ENCODE data around the gene GJE1.

GJE1 gene

GRCh38 chr6:142172758-142173157 is 40.0 kb downstream of the GJE1 start:
- TF ChIP-seq MYC (IDR thresholded peaks at IDR 0.05; ENCODE audit: low read depth, low read length) (no peak), POLR2A (IDR thresholded peaks at IDR 0.05; ENCODE audit: extremely low read depth, insufficient read length) (no peak), MAX (IDR thresholded peaks at IDR 0.05; ENCODE audit: low read depth, low read length) (no peak), CTCF (IDR thresholded peaks at IDR 0.05; ENCODE audit: low read depth, low read length) (no peak)
- no peak for DNase-seq (ENCODE audit: low read depth)
- H3K4me3 ChIP-seq (ENCODE audit: low read depth, low read length): no peak overlapping the region

GRCh38 chr6:142173980-142174379 is 41.3 kb downstream of the GJE1 start:
- no peak overlapping the region for H3K4me3 ChIP-seq (ENCODE audit: low read depth, low read length)
- no peak for DNase-seq (ENCODE audit: low read depth)
- no peak for TF ChIP-seq CTCF (IDR thresholded peaks at IDR 0.05; ENCODE audit: low read depth, low read length)
- no peak for TF ChIP-seq MAX (IDR thresholded peaks at IDR 0.05; ENCODE audit: low read depth, low read length)
- no peak for TF ChIP-seq POLR2A (IDR thresholded peaks at IDR 0.05; ENCODE audit: extremely low read depth, insufficient read length)
- TF ChIP-seq MYC (IDR thresholded peaks at IDR 0.05; ENCODE audit: low read depth, low read length): no peak

GRCh38 chr6:142174703-142175102 is 42.0 kb downstream of the GJE1 start:
- DNase-seq (ENCODE audit: low read depth): peak; percentile 7
- H3K4me3 ChIP-seq (ENCODE audit: low read depth, low read length): no peak overlapping the region
- TF ChIP-seq CTCF (IDR thresholded peaks at IDR 0.05; ENCODE audit: low read depth, low read length) (no peak), POLR2A (IDR thresholded peaks at IDR 0.05; ENCODE audit: extremely low read depth, insufficient read length) (no peak), MYC (IDR thresholded peaks at IDR 0.05; ENCODE audit: low read depth, low read length) (no peak), MAX (IDR thresholded peaks at IDR 0.05; ENCODE audit: low read depth, low read length) (no peak)

- no peak overlapping the region for H3K4me3 ChIP-seq (ENCODE audit: low read depth, low read length)
- TF ChIP-seq POLR2A (IDR thresholded peaks at IDR 0.05; ENCODE audit: extremely low read depth, insufficient read length): no peak
- no peak for TF ChIP-seq MAX (IDR thresholded peaks at IDR 0.05; ENCODE audit: low read depth, low read length)
- no peak for TF ChIP-seq CTCF (IDR thresholded peaks at IDR 0.05; ENCODE audit: low read depth, low read length)
- no peak for TF ChIP-seq MYC (IDR thresholded peaks at IDR 0.05; ENCODE audit: low read depth, low read length)
- DNase-seq (ENCODE audit: low read depth): no peak
Observed at GRCh38 chr6:142178129-142178528, 45.4 kb downstream of the GJE1 start.

GRCh38 chr6:142182004-142182403 is 49.3 kb downstream of the GJE1 start:
- H3K4me3 ChIP-seq (ENCODE audit: low read depth, low read length): no peak overlapping the region
- DNase-seq (ENCODE audit: low read depth): no peak
- no peak for TF ChIP-seq POLR2A (IDR thresholded peaks at IDR 0.05; ENCODE audit: extremely low read depth, insufficient read length)
- TF ChIP-seq CTCF (IDR thresholded peaks at IDR 0.05; ENCODE audit: low read depth, low read length): no peak
- TF ChIP-seq MYC (IDR thresholded peaks at IDR 0.05; ENCODE audit: low read depth, low read length): no peak
- TF ChIP-seq MAX (IDR thresholded peaks at IDR 0.05; ENCODE audit: low read depth, low read length): no peak

- no peak overlapping the region for H3K4me3 ChIP-seq (ENCODE audit: low read depth, low read length)
- TF ChIP-seq CTCF (IDR thresholded peaks at IDR 0.05; ENCODE audit: low read depth, low read length): no peak
- TF ChIP-seq MAX (IDR thresholded peaks at IDR 0.05; ENCODE audit: low read depth, low read length): no peak
- TF ChIP-seq MYC (IDR thresholded peaks at IDR 0.05; ENCODE audit: low read depth, low read length): no peak
- TF ChIP-seq POLR2A (IDR thresholded peaks at IDR 0.05; ENCODE audit: extremely low read depth, insufficient read length): no peak
- DNase-seq (ENCODE audit: low read depth): no peak
Observed at GRCh38 chr6:142183351-142183750, 50.6 kb downstream of the GJE1 start.
